ENCODE results near the gene LBH. TPM values are rescaled to one million over a fixed set of nuclear protein-coding genes. Genes with fewer than 3 reads are reported as not detected.

LBH gene
- total and polyA plus RNA-seq, 2 experiments from 2014 or later, result 17.5 to 30.3 TPM

DNA sequence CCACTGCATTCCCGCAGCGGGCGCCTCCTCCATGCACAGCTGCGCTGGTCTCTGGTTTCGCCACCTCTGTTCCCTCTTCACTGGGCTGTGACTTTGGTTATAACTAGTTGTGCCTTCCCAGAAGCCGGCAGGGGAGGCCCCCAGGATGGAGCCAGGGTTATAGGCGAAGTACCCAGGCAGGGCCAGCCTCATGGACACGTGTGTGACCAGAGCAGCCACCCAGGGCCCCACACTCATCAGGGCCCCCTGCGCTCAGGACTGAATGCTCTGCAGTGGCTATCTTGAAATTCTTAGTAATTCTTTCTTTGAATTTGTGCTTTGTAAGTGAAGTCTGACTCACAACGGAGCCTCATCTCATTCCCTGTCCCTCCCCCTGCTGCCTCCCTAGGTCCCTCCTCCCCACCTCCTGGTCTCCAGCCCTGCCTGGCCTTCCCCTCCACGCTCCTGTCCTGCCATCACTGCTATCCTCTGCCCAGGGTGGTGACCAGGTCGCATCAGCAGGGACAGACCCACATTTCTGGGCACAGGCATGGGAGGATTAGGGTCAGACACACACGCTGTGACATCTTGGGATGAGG is 38.1 kb upstream of the LBH start (continued):
- TF ChIP-seq, protein P1, sequence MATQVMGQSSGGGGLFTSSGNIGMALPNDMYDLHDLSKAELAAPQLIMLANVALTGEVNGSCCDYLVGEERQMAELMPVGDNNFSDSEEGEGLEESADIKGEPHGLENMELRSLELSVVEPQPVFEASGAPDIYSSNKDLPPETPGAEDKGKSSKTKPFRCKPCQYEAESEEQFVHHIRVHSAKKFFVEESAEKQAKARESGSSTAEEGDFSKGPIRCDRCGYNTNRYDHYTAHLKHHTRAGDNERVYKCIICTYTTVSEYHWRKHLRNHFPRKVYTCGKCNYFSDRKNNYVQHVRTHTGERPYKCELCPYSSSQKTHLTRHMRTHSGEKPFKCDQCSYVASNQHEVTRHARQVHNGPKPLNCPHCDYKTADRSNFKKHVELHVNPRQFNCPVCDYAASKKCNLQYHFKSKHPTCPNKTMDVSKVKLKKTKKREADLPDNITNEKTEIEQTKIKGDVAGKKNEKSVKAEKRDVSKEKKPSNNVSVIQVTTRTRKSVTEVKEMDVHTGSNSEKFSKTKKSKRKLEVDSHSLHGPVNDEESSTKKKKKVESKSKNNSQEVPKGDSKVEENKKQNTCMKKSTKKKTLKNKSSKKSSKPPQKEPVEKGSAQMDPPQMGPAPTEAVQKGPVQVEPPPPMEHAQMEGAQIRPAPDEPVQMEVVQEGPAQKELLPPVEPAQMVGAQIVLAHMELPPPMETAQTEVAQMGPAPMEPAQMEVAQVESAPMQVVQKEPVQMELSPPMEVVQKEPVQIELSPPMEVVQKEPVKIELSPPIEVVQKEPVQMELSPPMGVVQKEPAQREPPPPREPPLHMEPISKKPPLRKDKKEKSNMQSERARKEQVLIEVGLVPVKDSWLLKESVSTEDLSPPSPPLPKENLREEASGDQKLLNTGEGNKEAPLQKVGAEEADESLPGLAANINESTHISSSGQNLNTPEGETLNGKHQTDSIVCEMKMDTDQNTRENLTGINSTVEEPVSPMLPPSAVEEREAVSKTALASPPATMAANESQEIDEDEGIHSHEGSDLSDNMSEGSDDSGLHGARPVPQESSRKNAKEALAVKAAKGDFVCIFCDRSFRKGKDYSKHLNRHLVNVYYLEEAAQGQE (IDR thresholded peaks at IDR 0.05; ENCODE audit: unreplicated experiment), result no peak

DNA sequence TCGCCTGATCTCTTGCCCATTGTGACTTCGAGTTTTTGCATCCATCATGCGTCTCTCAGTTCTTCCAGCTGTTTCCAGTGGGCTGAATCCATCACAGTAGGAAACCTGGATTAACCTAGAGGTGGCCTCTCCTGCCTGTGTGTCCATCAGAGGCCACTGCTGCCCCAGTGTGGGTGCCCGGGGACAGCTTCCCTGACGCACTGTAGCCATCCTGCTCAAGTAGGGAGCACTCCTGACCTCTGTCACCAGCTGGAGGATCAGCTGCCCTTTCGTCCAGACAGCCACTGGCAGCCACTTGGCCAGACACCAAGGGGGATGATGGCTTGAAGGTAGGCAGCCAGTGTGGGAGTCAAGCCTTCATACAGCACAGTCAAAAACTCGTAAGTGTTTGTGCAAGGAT is 36.9 kb upstream of the LBH start:
- H3K27ac ChIP-seq (ENCODE audit: low read depth), result no peak overlapping the region
- peaks cover 4% of the 10 kb centered on the region for H3K27me3 Mint-ChIP-seq (ENCODE audit: insufficient read depth, low read depth, poor library complexity)
- H3K4me1 ChIP-seq (ENCODE audit: insufficient read depth), result no peaks in the 10 kb centered on the region
- 0 out of 2 replicates have a peak, but pooled peaks cover 5% of the 10 kb centered on the region for H3K9me2 ChIP-seq (ENCODE audit: insufficient read depth)
- peaks cover 8% of the 10 kb centered on the region for H3K36me3 Mint-ChIP-seq (ENCODE audit: low read depth)
- no peaks in the 10 kb centered on the region for H3K79me2 ChIP-seq (replicated peaks; ENCODE audit: insufficient read depth)
- H2AFZ ChIP-seq, result no peak overlapping the region
- no peaks in the 10 kb centered on the region for H3F3A ChIP-seq (replicated peaks; ENCODE audit: low read depth)
- peaks cover 12% of the 10 kb centered on the region for H3K4me1 Mint-ChIP-seq
- TF ChIP-seq POLR2AphosphoS5 (IDR thresholded peaks at IDR 0.05; ENCODE audit: low read depth) (no peak), ZNF114 (CRISPR knock-in tag; IDR thresholded peaks at IDR 0.05) (no peak), JUNB (IDR thresholded peaks at IDR 0.05; ENCODE audit: unreplicated experiment) (no peak), NANOG (IDR thresholded peaks at IDR 0.05; ENCODE audit: borderline replicate concordance) (no peak), EZH2phosphoT487 (IDR thresholded peaks at IDR 0.05; ENCODE audit: unreplicated experiment) (no peak), CREB1 (CRISPR knock-in tag; IDR thresholded peaks at IDR 0.05; ENCODE audit: low read depth) (no peak)
- H3K27ac Mint-ChIP-seq, result no peak overlapping the region
- H3K4me2 ChIP-seq, result no peak overlapping the region
- peaks cover 16% of the 10 kb centered on the region; the same call in 2 of the 3 replicates for H3K9me3 Mint-ChIP-seq
- no peaks in the 10 kb centered on the region for H3K27me3 ChIP-seq (ENCODE audit: insufficient read depth)
- no peak overlapping the region for H3K4me3 Mint-ChIP-seq
- DNase-seq (ENCODE audit: low spot score) (no peak), ATAC-seq (no peak)
- no peaks in the 10 kb centered on the region for H3K36me3 ChIP-seq (ENCODE audit: insufficient read depth)
- no peaks in the 10 kb centered on the region for H4K20me1 ChIP-seq (replicated peaks; ENCODE audit: insufficient read depth)
- no peak overlapping the region for H3K4me3 ChIP-seq

DNA sequence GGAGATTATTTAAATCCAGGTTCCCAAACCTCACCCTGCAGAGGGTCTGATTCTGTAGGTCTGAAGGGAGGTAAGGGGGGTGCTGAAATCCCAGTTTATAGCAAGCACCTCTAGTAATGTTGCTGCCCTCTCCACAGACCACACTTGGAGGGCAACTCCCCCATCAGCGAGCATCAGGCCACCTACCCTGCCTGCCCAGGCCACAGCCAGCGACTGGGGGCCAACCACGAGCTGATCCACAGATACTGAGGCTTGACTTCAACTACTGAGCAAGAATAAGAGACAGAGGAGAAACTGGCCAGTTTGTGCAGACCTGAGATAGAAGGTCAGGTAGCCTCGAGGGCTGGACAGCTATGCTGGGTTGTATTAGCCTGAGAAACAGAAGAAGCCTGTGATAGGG is 36.3 kb upstream of the LBH start:
- no peaks in the 10 kb centered on the region for H3K79me2 ChIP-seq (replicated peaks; ENCODE audit: insufficient read depth)
- Mint-ChIP-seq H3K9me3 (peaks cover 10% of the 10 kb centered on the region; the same call in 2 of the 3 replicates), H3K4me1 (peaks cover 12% of the 10 kb centered on the region), H3K27ac (no peak overlapping the region), H3K36me3 (ENCODE audit: low read depth) (peaks cover 5% of the 10 kb centered on the region), H3K4me3 (no peak overlapping the region), H3K27me3 (ENCODE audit: insufficient read depth, low read depth, poor library complexity) (peaks cover 4% of the 10 kb centered on the region)
- no peaks in the 10 kb centered on the region for H3K36me3 ChIP-seq (ENCODE audit: insufficient read depth)
- no peak overlapping the region for H2AFZ ChIP-seq
- no peak for ATAC-seq
- no peaks in the 10 kb centered on the region for H3K4me1 ChIP-seq (ENCODE audit: insufficient read depth)
- H4K20me1 ChIP-seq (replicated peaks; ENCODE audit: insufficient read depth), result no peaks in the 10 kb centered on the region
- no peak for DNase-seq (ENCODE audit: low spot score)
- no peak overlapping the region for H3K4me2 ChIP-seq
- no peaks in the 10 kb centered on the region for H3K27me3 ChIP-seq (ENCODE audit: insufficient read depth)
- H3K4me3 ChIP-seq, result no peak overlapping the region
- no peak overlapping the region for H3K27ac ChIP-seq (ENCODE audit: low read depth)
- H3F3A ChIP-seq (replicated peaks; ENCODE audit: low read depth), result no peaks in the 10 kb centered on the region
- H3K9me2 ChIP-seq (ENCODE audit: insufficient read depth), result 0 out of 2 replicates have a peak, but pooled peaks cover 5% of the 10 kb centered on the region
- TF ChIP-seq, protein P2, sequence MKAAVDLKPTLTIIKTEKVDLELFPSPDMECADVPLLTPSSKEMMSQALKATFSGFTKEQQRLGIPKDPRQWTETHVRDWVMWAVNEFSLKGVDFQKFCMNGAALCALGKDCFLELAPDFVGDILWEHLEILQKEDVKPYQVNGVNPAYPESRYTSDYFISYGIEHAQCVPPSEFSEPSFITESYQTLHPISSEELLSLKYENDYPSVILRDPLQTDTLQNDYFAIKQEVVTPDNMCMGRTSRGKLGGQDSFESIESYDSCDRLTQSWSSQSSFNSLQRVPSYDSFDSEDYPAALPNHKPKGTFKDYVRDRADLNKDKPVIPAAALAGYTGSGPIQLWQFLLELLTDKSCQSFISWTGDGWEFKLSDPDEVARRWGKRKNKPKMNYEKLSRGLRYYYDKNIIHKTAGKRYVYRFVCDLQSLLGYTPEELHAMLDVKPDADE (IDR thresholded peaks at IDR 0.05), result no peak
- TF ChIP-seq STAT1 (IDR thresholded peaks at IDR 0.05; ENCODE audit: unreplicated experiment) (no peak), NANOG (IDR thresholded peaks at IDR 0.05; ENCODE audit: borderline replicate concordance) (no peak), EZH2 (IDR thresholded peaks at IDR 0.05; ENCODE audit: low read depth, unreplicated experiment) (no peak), ZNF331 (CRISPR knock-in tag; IDR thresholded peaks at IDR 0.05; ENCODE audit: low read depth) (no peak), CREB1 (CRISPR knock-in tag; IDR thresholded peaks at IDR 0.05; ENCODE audit: low read depth) (no peak), POLR2AphosphoS5 (IDR thresholded peaks at IDR 0.05; ENCODE audit: low read depth) (no peak), EZH2phosphoT487 (IDR thresholded peaks at IDR 0.05; ENCODE audit: unreplicated experiment) (no peak), JUNB (IDR thresholded peaks at IDR 0.05; ENCODE audit: unreplicated experiment) (no peak)
- TF ChIP-seq, protein P3, sequence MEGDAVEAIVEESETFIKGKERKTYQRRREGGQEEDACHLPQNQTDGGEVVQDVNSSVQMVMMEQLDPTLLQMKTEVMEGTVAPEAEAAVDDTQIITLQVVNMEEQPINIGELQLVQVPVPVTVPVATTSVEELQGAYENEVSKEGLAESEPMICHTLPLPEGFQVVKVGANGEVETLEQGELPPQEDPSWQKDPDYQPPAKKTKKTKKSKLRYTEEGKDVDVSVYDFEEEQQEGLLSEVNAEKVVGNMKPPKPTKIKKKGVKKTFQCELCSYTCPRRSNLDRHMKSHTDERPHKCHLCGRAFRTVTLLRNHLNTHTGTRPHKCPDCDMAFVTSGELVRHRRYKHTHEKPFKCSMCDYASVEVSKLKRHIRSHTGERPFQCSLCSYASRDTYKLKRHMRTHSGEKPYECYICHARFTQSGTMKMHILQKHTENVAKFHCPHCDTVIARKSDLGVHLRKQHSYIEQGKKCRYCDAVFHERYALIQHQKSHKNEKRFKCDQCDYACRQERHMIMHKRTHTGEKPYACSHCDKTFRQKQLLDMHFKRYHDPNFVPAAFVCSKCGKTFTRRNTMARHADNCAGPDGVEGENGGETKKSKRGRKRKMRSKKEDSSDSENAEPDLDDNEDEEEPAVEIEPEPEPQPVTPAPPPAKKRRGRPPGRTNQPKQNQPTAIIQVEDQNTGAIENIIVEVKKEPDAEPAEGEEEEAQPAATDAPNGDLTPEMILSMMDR (conservative IDR thresholded peaks at IDR 0.05; ENCODE audit: low read depth in 2 of 2), result no peak
- TF ChIP-seq, protein P1 (IDR thresholded peaks at IDR 0.05; ENCODE audit: unreplicated experiment), result no peak
